MM.1S (cell line): Measurements from ENCODE around the gene BGN.

ENCODE experiments used
- EZH2 ChIP-seq: fragments of 300-600 bp; sonication (generic); optimal IDR thresholded peaks from 2 replicates; pipeline ENCODE3; 2017; ENCODE audit warnings: low read depth, mild to moderate bottlenecking, antibody characterized with exemption, low read length, mixed read lengths
- EZH2phosphoT487 ChIP-seq: fragments of 300-600 bp; sonication (generic); IDR thresholded peaks from 2 replicates; pipeline ENCODE4 v1.6.1; 2018; ENCODE audit warnings: antibody characterized with exemption, low read length
- TF ChIP-seq, protein P1 (sequence below): fragments of 300-600 bp; sonication (generic); IDR thresholded peaks from 2 replicates; pipeline ENCODE4 v1.5.1; 2016; ENCODE audit warnings: antibody characterized with exemption, low read length, mixed read lengths

GRCh38 chrX:153539171-153539978 lies 44.6 kb downstream of the BGN start:
- TF ChIP-seq, protein P1, sequence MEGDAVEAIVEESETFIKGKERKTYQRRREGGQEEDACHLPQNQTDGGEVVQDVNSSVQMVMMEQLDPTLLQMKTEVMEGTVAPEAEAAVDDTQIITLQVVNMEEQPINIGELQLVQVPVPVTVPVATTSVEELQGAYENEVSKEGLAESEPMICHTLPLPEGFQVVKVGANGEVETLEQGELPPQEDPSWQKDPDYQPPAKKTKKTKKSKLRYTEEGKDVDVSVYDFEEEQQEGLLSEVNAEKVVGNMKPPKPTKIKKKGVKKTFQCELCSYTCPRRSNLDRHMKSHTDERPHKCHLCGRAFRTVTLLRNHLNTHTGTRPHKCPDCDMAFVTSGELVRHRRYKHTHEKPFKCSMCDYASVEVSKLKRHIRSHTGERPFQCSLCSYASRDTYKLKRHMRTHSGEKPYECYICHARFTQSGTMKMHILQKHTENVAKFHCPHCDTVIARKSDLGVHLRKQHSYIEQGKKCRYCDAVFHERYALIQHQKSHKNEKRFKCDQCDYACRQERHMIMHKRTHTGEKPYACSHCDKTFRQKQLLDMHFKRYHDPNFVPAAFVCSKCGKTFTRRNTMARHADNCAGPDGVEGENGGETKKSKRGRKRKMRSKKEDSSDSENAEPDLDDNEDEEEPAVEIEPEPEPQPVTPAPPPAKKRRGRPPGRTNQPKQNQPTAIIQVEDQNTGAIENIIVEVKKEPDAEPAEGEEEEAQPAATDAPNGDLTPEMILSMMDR, result peak; percentile 79
- TF ChIP-seq EZH2phosphoT487 (no peak), EZH2 (no peak)
